Lower leg skin (tissue), 3 donors: ENCODE measurements around the gene DIRAS1.

Experiments used
- POLR2A ChIP-seq, 2 donors: fragments of 450-650 bp; IDR thresholded peaks; one replicate each; pipeline ENCODE4 v1.6.1; 2016 to 2017; ENCODE audit warnings: antibody characterized with exemption in 2 of 2, mild to moderate bottlenecking in 1 of 2, moderate library complexity in 1 of 2
- TF ChIP-seq, protein P1 (sequence below), 3 donors: fragments of 450-650 bp; IDR thresholded peaks; one replicate each; pipeline ENCODE4 v1.5.1; 2016; ENCODE audit warnings: antibody characterized with exemption in 3 of 3, mild to moderate bottlenecking in 3 of 3, moderate library complexity in 2 of 3

- no peak for TF ChIP-seq POLR2A (IDR thresholded peaks at IDR 0.05)
- TF ChIP-seq, protein P1, sequence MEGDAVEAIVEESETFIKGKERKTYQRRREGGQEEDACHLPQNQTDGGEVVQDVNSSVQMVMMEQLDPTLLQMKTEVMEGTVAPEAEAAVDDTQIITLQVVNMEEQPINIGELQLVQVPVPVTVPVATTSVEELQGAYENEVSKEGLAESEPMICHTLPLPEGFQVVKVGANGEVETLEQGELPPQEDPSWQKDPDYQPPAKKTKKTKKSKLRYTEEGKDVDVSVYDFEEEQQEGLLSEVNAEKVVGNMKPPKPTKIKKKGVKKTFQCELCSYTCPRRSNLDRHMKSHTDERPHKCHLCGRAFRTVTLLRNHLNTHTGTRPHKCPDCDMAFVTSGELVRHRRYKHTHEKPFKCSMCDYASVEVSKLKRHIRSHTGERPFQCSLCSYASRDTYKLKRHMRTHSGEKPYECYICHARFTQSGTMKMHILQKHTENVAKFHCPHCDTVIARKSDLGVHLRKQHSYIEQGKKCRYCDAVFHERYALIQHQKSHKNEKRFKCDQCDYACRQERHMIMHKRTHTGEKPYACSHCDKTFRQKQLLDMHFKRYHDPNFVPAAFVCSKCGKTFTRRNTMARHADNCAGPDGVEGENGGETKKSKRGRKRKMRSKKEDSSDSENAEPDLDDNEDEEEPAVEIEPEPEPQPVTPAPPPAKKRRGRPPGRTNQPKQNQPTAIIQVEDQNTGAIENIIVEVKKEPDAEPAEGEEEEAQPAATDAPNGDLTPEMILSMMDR (IDR thresholded peaks at IDR 0.05), result no peak
These were observed 37.6 kb upstream of the DIRAS1 start for GRCh38 chr19:2758601-2759313.
